ENCODE data around the gene TIGD3. TPM values are rescaled to one million over a fixed set of nuclear protein-coding genes. Genes with fewer than 3 reads are reported as not detected.

The TIGD3 gene
- total and polyA plus RNA-seq, 5 donors, result 0.14 to 0.23 (median 0.18) TPM; not detected in 1

DNA sequence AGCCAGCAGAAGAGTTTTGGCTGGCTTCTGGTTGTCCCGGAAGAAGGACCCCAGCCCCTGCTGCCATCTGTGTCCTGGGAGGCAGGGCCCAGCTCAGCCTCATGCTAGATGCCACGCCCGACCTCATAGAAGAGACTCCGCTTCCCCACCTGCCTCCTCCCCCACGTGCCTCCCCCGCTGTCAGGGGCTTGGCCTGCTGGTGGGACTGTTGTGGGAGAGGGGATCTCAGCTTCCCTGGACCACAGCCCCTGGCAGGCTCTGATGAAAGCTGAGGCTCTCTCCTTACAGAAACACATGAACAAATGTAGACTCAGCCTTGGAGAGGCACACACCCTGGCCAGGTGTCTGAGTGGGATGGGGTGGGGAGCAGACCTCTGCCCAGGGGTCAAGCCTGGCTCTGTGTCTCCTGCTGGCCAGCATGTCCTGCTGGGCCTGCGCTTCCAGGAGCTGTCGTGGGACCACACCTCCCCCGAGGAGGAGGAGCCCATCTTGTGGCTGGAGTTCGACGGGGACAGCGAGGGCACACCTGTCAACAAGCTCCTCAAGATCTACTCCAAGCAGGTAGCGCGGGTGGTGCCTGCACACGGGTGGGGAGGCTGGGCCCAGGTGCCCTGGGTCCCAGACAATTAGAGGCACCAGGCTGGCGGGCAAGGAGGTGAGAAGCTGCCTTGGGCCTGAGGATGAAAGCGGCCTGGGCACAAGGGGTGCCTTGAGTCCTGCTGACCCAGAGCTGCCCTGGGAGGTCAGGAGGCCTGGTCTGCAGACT lies 45.9 kb downstream of the TIGD3 start:
- Histone ChIP-seq H3K27ac (ENCODE audit: low read length) (no peak overlapping the region), H3K4me1 (ENCODE audit: control insufficient read depth, insufficient read depth, low read length) (no peaks in the 10 kb centered on the region), H3K9me3 (ENCODE audit: control insufficient read depth, low read length) (no peaks in the 10 kb centered on the region), H3K4me3 (ENCODE audit: low read length) (no peak overlapping the region), H3K27me3 (ENCODE audit: control insufficient read depth, insufficient read depth) (no peaks in the 10 kb centered on the region)
- ATAC-seq, result no peak
- WGBS, result 82% methylated on average over 17 of the region's 17 CpGs
- intact Hi-C loops (cut with DNase I), result no loop called here
- DNase-seq, result peak in 1 of 3 donors; percentile 41

DNA sequence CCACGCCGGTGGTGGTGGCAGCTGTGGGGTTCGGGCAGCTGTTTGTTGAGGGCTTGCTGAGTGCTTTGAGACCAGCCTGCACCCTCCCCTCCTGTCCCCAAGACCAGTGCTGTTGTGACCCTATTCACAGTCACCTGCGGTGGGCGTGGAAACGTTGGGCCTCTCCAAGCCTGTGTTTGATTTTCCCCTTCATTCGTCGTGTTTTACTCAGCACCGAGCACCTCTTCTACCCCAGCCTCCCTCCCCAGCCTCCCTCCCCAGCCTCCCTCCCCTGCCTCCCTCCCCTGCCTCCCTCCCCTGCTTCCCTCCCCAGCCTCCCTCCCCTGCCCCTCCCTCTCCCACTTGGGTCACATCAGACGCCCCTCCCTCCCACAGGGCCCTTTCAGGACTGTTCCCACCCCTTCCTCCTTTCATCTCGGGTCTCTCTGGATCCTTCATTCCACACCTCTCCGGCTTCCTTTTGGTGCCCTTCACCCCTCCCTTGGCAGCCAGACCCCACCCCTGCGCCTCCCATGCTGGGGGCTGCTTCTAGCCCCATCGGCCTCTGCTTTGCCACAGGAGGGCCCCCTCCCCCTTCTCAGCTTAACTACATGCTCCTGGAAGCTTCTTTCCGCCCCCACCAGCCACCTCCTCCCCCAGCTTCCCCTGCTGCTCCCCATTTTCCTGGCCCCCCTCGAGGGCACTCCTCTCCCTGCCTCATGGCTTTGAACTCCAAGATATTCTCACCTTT lies 46.7 kb downstream of the TIGD3 start:
- DNase-seq, result peak in 1 of 3 donors; percentile 52
- no peaks in the 10 kb centered on the region for H3K4me1 ChIP-seq (ENCODE audit: control insufficient read depth, insufficient read depth, low read length)
- no peak overlapping the region for H3K27ac ChIP-seq (ENCODE audit: low read length)
- 80% methylated on average over 16 of the region's 16 CpGs for WGBS
- intact Hi-C loops (cut with DNase I), result no loop called here
- no peaks in the 10 kb centered on the region for H3K9me3 ChIP-seq (ENCODE audit: control insufficient read depth, low read length)
- no peaks in the 10 kb centered on the region for H3K27me3 ChIP-seq (ENCODE audit: control insufficient read depth, insufficient read depth)
- no peak for ATAC-seq
- H3K4me3 ChIP-seq (ENCODE audit: low read length), result no peak overlapping the region

DNA sequence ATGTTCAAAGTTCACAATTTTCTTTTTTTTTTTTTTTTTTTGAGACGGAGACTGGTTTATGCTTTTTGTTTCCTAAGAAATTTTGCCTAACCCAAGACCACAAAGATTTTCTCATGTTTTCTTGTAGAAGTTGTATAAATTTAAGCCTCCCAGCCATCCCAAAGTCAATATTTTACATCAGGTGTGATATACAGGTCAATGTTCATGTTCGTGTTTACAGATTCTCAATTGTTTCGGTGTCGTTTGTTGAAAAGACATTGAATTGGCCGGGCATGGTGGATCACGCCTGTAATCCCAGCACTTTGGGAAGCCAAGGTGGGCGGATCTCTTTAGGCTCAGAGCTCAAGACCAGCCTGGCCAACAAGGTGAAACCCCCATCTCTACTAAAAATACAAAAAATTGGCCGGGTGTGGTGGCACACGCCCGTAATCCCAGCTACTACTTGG lies 47.3 kb downstream of the TIGD3 start:
- Histone ChIP-seq H3K4me1 (ENCODE audit: control insufficient read depth, insufficient read depth, low read length) (no peaks in the 10 kb centered on the region), H3K4me3 (ENCODE audit: low read length) (no peak overlapping the region), H3K27ac (ENCODE audit: low read length) (no peak overlapping the region), H3K27me3 (ENCODE audit: control insufficient read depth, insufficient read depth) (no peaks in the 10 kb centered on the region), H3K9me3 (ENCODE audit: control insufficient read depth, low read length) (no peaks in the 10 kb centered on the region)
- WGBS, result 89% methylated on average over 10 of the region's 10 CpGs
- intact Hi-C loops (cut with DNase I), result no loop called here
- ATAC-seq, result no peak
- no peak for DNase-seq

DNA sequence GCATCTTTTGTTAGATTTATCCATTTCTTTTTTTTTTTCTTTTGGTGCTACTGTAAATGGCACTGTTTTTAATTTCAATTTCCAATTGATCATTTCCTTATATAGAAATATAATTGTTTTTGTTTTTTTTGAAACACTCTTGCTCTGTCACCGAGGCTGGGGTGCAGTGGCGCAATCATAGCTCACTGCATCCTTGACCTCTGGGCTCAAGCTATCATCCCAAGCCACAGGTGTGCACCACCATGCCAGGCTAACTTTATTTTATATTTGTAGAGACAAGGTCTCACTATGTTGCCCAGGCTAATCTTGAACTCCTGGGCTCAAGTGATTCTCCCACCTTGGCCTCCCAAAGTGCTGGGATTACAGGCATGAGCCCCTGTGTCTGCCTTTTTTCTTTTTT lies 48.2 kb downstream of the TIGD3 start:
- no peaks in the 10 kb centered on the region for H3K9me3 ChIP-seq (ENCODE audit: control insufficient read depth, low read length)
- H3K27ac ChIP-seq (ENCODE audit: low read length), result no peak overlapping the region
- H3K4me3 ChIP-seq (ENCODE audit: low read length), result no peak overlapping the region
- no peak for ATAC-seq
- DNase-seq, result no peak
- no peaks in the 10 kb centered on the region for H3K27me3 ChIP-seq (ENCODE audit: control insufficient read depth, insufficient read depth)
- WGBS, result 83% methylated on average over 2 of the region's 2 CpGs
- intact Hi-C loops (cut with DNase I), result no loop called here
- H3K4me1 ChIP-seq (ENCODE audit: control insufficient read depth, insufficient read depth, low read length), result no peaks in the 10 kb centered on the region

DNA sequence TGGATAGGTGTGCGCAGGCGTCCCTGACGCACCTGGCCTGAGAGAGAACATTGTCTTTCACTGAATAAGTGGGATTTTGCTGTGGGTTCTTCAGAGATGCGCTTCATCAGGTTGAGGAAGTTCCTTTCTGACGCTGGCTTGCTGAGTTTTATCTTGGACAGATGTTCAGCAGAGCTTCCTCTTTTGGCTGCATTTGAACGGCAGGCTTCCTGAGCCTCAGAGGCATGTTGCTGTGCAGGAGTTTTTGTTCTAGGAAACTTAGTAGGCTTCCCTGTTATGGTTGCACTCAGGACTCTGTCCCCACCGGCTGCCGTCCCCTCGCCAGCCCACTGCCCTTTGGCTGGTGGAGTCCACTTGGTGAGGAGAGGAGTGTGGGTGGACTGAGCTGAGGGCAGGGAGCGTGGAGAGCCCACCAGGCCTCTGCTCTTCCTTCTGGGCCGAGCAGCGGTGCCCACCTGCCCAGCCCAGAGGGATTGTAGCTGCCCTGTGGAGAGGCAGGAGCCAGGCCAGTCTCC lies 49.1 kb downstream of the TIGD3 start:
- H3K27ac ChIP-seq (ENCODE audit: low read length), result peak overlapping the region; percentile 1
- H3K27me3 ChIP-seq (ENCODE audit: control insufficient read depth, insufficient read depth), result no peaks in the 10 kb centered on the region
- H3K4me1 ChIP-seq (ENCODE audit: control insufficient read depth, insufficient read depth, low read length), result no peaks in the 10 kb centered on the region
- DNase-seq (peak in 1 of 3 donors; percentile 44), ATAC-seq (peak; percentile 15 to 27)
- H3K9me3 ChIP-seq (ENCODE audit: control insufficient read depth, low read length), result no peaks in the 10 kb centered on the region
- no peak overlapping the region for H3K4me3 ChIP-seq (ENCODE audit: low read length)
- intact Hi-C loops (cut with DNase I), result no loop called here
- WGBS, result 62% methylated on average over 12 of the region's 12 CpGs

DNA sequence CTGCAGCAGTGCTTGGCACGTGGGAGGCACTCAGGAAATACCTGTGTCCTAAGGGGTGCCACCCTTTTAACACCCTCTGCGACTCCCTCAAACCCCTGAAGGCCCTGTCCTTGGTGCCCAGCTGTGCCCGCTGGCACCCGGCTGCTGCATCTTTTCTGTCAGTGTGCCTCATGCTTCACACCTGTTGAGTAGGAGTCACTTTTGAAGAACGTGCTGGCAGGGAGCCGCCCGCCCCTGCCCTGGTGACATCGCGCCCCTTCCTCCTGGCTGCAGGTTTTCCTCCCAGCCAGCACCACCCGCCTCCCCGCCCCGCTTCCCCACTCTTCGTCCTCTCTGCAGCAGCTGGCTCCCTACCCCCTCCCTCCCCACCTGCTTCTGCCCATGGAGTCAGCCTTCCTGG lies 49.7 kb downstream of the TIGD3 start:
- WGBS, result 73% methylated on average over 13 of the region's 13 CpGs
- DNase-seq, result peak in 1 of 3 donors; percentile 25
- Histone ChIP-seq H3K4me3 (ENCODE audit: low read length) (no peak overlapping the region), H3K27me3 (ENCODE audit: control insufficient read depth, insufficient read depth) (no peaks in the 10 kb centered on the region), H3K4me1 (ENCODE audit: control insufficient read depth, insufficient read depth, low read length) (no peaks in the 10 kb centered on the region), H3K27ac (ENCODE audit: low read length) (no peak overlapping the region), H3K9me3 (ENCODE audit: control insufficient read depth, low read length) (no peaks in the 10 kb centered on the region)
- intact Hi-C loops (cut with DNase I), result no loop called here
- no peak for ATAC-seq

DNA sequence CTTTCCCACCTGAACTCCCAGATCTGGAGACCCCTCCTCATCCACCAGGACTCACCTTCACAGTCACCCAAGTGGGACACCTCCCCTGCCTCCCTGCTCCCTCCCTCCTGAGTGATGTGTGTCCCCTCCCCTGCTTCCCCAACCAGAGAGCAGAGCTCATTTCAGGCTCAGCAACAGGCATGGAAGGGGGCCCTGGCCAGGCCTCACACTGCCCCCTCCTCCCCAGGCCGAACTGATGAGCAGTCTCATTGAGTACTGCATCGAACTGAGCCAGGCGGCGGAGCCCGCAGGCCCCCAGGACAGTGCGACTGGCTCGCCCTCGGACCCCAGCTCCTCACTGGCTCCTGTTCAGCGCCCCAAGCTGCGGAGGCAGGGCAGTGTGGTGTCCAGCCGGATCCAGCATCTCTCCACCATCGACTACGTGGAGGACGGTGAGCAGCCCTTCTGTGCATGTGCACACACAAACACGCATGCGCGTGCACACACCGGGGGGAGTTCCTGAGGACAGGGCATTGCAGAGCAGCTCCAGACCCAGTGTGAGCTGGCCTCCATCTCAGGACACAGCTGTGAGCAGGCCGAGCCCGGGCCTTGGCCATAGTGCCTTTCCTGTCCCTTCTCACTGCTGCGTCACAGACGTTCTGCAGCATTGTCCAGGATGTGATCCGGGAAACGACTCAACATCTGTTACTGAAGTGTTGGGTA lies 50.2 kb downstream of the TIGD3 start:
- ATAC-seq (peak; percentile 28 to 38), DNase-seq (peak in 2 of 3 donors; percentile 59 to 70)
- intact Hi-C loops (cut with DNase I), result no loop called here
- no peak overlapping the region for H3K4me3 ChIP-seq (ENCODE audit: low read length)
- H3K27ac ChIP-seq (ENCODE audit: low read length), result no peak overlapping the region
- H3K9me3 ChIP-seq (ENCODE audit: control insufficient read depth, low read length), result no peaks in the 10 kb centered on the region
- no peaks in the 10 kb centered on the region for H3K4me1 ChIP-seq (ENCODE audit: control insufficient read depth, insufficient read depth, low read length)
- 86% methylated on average over 24 of the region's 24 CpGs for WGBS
- no peaks in the 10 kb centered on the region for H3K27me3 ChIP-seq (ENCODE audit: control insufficient read depth, insufficient read depth)

Other genes with a start within 250 kb of the TIGD3 start
- gene TM7SF2, start 242.9 kb upstream of the TIGD3 start, total RNA-seq, result 10 to 100 TPM; 45.7 to 91.5 (median 52.3) TPM
- gene TM7SF2, start 242.9 kb upstream of the TIGD3 start, polyA plus RNA-seq, result 63.5 TPM
- 1 to 10 TPM; 6.4 to 9.2 (median 7.8) TPM for gene ZNHIT2, start 237.1 kb upstream of the TIGD3 start, total RNA-seq
- gene ZNHIT2, start 237.1 kb upstream of the TIGD3 start, polyA plus RNA-seq, result 11.6 TPM
- gene FAU, start 232.6 kb upstream of the TIGD3 start, total RNA-seq, result 100 to 1,000 TPM; 658 to 797 (median 721) TPM
- gene FAU, start 232.6 kb upstream of the TIGD3 start, polyA plus RNA-seq, result 686 TPM
- gene MRPL49, start 232.4 kb upstream of the TIGD3 start, total RNA-seq, result 10 to 100 TPM; 31.1 to 37.7 (median 34.1) TPM
- gene MRPL49, start 232.4 kb upstream of the TIGD3 start, polyA plus RNA-seq, result 24.8 TPM
- gene SYVN1, start 220.2 kb upstream of the TIGD3 start, total RNA-seq, result 10 to 100 TPM; 28.5 to 40.7 (median 32.8) TPM
- gene SYVN1, start 220.2 kb upstream of the TIGD3 start, polyA plus RNA-seq, result 17.4 TPM
- gene SPDYC, start 184.5 kb upstream of the TIGD3 start, total RNA-seq, result not detected
- not detected for gene SPDYC, start 184.5 kb upstream of the TIGD3 start, polyA plus RNA-seq
- 100 to 1,000 TPM in 2 of 4 donors, 10 to 100 TPM in 2; 95.7 to 102 (median 98.8) TPM for gene CAPN1, start 172.8 kb upstream of the TIGD3 start, total RNA-seq
- gene CAPN1, start 172.8 kb upstream of the TIGD3 start, polyA plus RNA-seq, result 74.4 TPM
- gene POLA2, start 92.8 kb upstream of the TIGD3 start, total RNA-seq, result 10 to 100 TPM in 1 of 4 donors, 1 to 10 TPM in 3; 5.8 to 13.1 (median 7.5) TPM
- 5.7 TPM for gene POLA2, start 92.8 kb upstream of the TIGD3 start, polyA plus RNA-seq
- gene CDC42EP2, start 39.9 kb upstream of the TIGD3 start, total RNA-seq, result 10 to 100 TPM in 2 of 4 donors, 1 to 10 TPM in 2; 9.1 to 21.2 (median 10.7) TPM
- gene CDC42EP2, start 39.9 kb upstream of the TIGD3 start, polyA plus RNA-seq, result 12.2 TPM
- gene DPF2, start 20.9 kb upstream of the TIGD3 start, total RNA-seq, result 10 to 100 TPM; 51.9 to 61.6 (median 59.7) TPM
- gene DPF2, start 20.9 kb upstream of the TIGD3 start, polyA plus RNA-seq, result 33.2 TPM
- gene SLC25A45, start 27.9 kb downstream of the TIGD3 start, total RNA-seq, result 1 to 10 TPM; 6.1 to 7.7 (median 7.4) TPM
- 5.5 TPM for gene SLC25A45, start 27.9 kb downstream of the TIGD3 start, polyA plus RNA-seq
- 10 to 100 TPM; 12.2 to 16.1 (median 12.9) TPM for gene FRMD8, start 31.9 kb downstream of the TIGD3 start, total RNA-seq
- 9.3 TPM for gene FRMD8, start 31.9 kb downstream of the TIGD3 start, polyA plus RNA-seq
- gene NEAT1, start 68.0 kb downstream of the TIGD3 start, total RNA-seq, result 100 to 1,000 TPM; 346 to 441 (median 427) TPM
- 441 TPM for gene NEAT1, start 68.0 kb downstream of the TIGD3 start, polyA plus RNA-seq
- 1,000 to 10,000 TPM; 3,773 to 5,353 (median 5,000) TPM for gene MALAT1, start 144.3 kb downstream of the TIGD3 start, total RNA-seq
- 1,948 TPM for gene MALAT1, start 144.3 kb downstream of the TIGD3 start, polyA plus RNA-seq
- 10 to 100 TPM; 59.9 to 65.2 (median 62.8) TPM for gene SCYL1, start 170.3 kb downstream of the TIGD3 start, total RNA-seq
- gene SCYL1, start 170.3 kb downstream of the TIGD3 start, polyA plus RNA-seq, result 56.6 TPM
- gene LTBP3, start 203.6 kb downstream of the TIGD3 start, total RNA-seq, result 100 to 1,000 TPM; 128 to 161 (median 140) TPM
- gene LTBP3, start 203.6 kb downstream of the TIGD3 start, polyA plus RNA-seq, result 60.2 TPM
- 10 to 100 TPM; 32.6 to 35.3 (median 34.9) TPM for gene ZNRD2, start 215.7 kb downstream of the TIGD3 start, total RNA-seq
- gene ZNRD2, start 215.7 kb downstream of the TIGD3 start, polyA plus RNA-seq, result 56.8 TPM
- 10 to 100 TPM; 40.5 to 46.6 (median 45.9) TPM for gene FAM89B, start 217.8 kb downstream of the TIGD3 start, total RNA-seq
- 43.0 TPM for gene FAM89B, start 217.8 kb downstream of the TIGD3 start, polyA plus RNA-seq
- 10 to 100 TPM; 43.9 to 80.2 (median 48.2) TPM for gene EHBP1L1, start 221.3 kb downstream of the TIGD3 start, total RNA-seq
- gene EHBP1L1, start 221.3 kb downstream of the TIGD3 start, polyA plus RNA-seq, result 35.7 TPM
- gene KCNK7, start 241.0 kb downstream of the TIGD3 start, total RNA-seq, result under 1 TPM; 0.28 to 0.88 (median 0.55) TPM
- gene KCNK7, start 241.0 kb downstream of the TIGD3 start, polyA plus RNA-seq, result 0.18 TPM